Measurements from ENCODE around the gene CFP. TPM values are rescaled to one million over a fixed set of nuclear protein-coding genes. Genes with fewer than 3 reads are reported as not detected.
"Not testable (repeated sequence)": the region's sequence is repeated elsewhere in the genome, so short reads cannot be mapped to it uniquely, and the experiment has no call there.

Gene CFP
- polyA plus RNA-seq, 1 of the 3 experiments (the other 2 are of a cell fraction), result 0.03 TPM

- Histone ChIP-seq H3K27me3 (ENCODE audit: insufficient read depth) (peaks cover 4% of the 10 kb centered on the region; the same call in 1 of the 2 replicates), H3K79me2 (ENCODE audit: insufficient read depth) (no peaks in the 10 kb centered on the region), H3K9me2 (no peaks in the 10 kb centered on the region; the same call in 1 of the 2 replicates), H3F3A (replicated peaks; ENCODE audit: insufficient read depth) (no peaks in the 10 kb centered on the region), H2AFZ (ENCODE audit: low read depth) (no peak overlapping the region), H3K9me3 (no peaks in the 10 kb centered on the region), H3K9ac (no peak overlapping the region), H3K4me3 (ENCODE audit: low read depth in 2 of 2, low read length in 1 of 2) (no peak overlapping the region), H4K20me1 (ENCODE audit: insufficient read depth) (no peaks in the 10 kb centered on the region), H3K27ac (ENCODE audit: low read depth in 2 of 2, low read length in 1 of 2) (no peak overlapping the region), H3K4me2 (no peak overlapping the region), H3K36me3 (replicated peaks in 1 of 2; ENCODE audit: control insufficient read depth in 1 of 2, insufficient read depth in 2 of 2, low read length in 1 of 2) (no peaks in the 10 kb centered on the region), H3K4me1 (ENCODE audit: control insufficient read depth in 1 of 2, insufficient read depth in 2 of 2, low read depth in 1 of 2, low read length in 1 of 2) (no peaks in the 10 kb centered on the region)
- WGBS (ENCODE audit: low lambda C conversion rate), result 27% methylated on average over 5 of the region's 5 CpGs
- DNase-seq, result no peak
- ChIA-PET POLR2A (no interaction called here), CTCF (interaction anchor here (1.7 kb wide), 1 partner anchor 15 kb away, joined by 4 read pairs; no protein-coding TSS in a partner anchor)
- TF ChIP-seq SIN3A (IDR thresholded peaks at IDR 0.05; ENCODE audit: borderline replicate concordance, low read depth, low read length) (no peak), GATA2 (CRISPR knock-in tag; IDR thresholded peaks at IDR 0.05) (no peak), GABPA (IDR thresholded peaks at IDR 0.05; ENCODE audit: low read depth) (no peak), FOXM1 (IDR thresholded peaks at IDR 0.05; ENCODE audit: low read depth) (no peak), REST (IDR thresholded peaks at IDR 0.05; ENCODE audit: low read depth, low read length) (no peak), MAX (IDR thresholded peaks at IDR 0.05; ENCODE audit: low read depth) (no peak), NRF1 (IDR thresholded peaks at IDR 0.05; ENCODE audit: low read depth, low read length) (no peak), FOSL2 (IDR thresholded peaks at IDR 0.05; ENCODE audit: borderline replicate concordance, low read depth) (no peak), CTCF (IDR thresholded peaks at IDR 0.05) (no peak), TEAD4 (IDR thresholded peaks at IDR 0.05; ENCODE audit: borderline replicate concordance, insufficient read depth) (no peak), MEF2A (IDR thresholded peaks at IDR 0.05; ENCODE audit: borderline replicate concordance, low read depth) (no peak), IRF3 (IDR thresholded peaks at IDR 0.05; ENCODE audit: low read depth, low read length) (no peak), FOXJ3 (CRISPR knock-in tag; IDR thresholded peaks at IDR 0.05) (no peak), CHD2 (IDR thresholded peaks at IDR 0.05; ENCODE audit: low read length, partially characterized antibody) (no peak), NFIC (IDR thresholded peaks at IDR 0.05; ENCODE audit: borderline replicate concordance) (no peak), EZH2phosphoT487 (IDR thresholded peaks at IDR 0.05; ENCODE audit: borderline replicate concordance, low read depth) (no peak), YY1 (IDR thresholded peaks at IDR 0.05; ENCODE audit: low read depth) (no peak), RCOR1 (IDR thresholded peaks at IDR 0.05; ENCODE audit: low read length) (no peak), RXRA (IDR thresholded peaks at IDR 0.05; ENCODE audit: borderline replicate concordance, low read depth) (no peak)
Measured at GRCh38 chrX:47674776-47675175, 45.0 kb upstream of the CFP start.

- CTCF ChIA-PET, result not testable (repeated sequence)
- 49% methylated on average over 4 of the region's 4 CpGs for WGBS (ENCODE audit: low lambda C conversion rate)
Measured at GRCh38 chrX:47665797-47666196, 36.1 kb upstream of the CFP start.

More at GRCh38 chrX:47665797-47666196, 36.1 kb upstream of the CFP start:
- H2AFZ ChIP-seq (ENCODE audit: low read depth); H3F3A ChIP-seq (replicated peaks; ENCODE audit: insufficient read depth); H3K4me2 ChIP-seq; H4K20me1 ChIP-seq (ENCODE audit: insufficient read depth); H3K27ac ChIP-seq (ENCODE audit: low read depth in 2 of 2, low read length in 1 of 2); H3K4me3 ChIP-seq (ENCODE audit: low read depth in 2 of 2, low read length in 1 of 2); H3K27me3 ChIP-seq (ENCODE audit: insufficient read depth); H3K4me1 ChIP-seq (ENCODE audit: control insufficient read depth in 1 of 2, insufficient read depth in 2 of 2, low read depth in 1 of 2, low read length in 1 of 2); H3K79me2 ChIP-seq (ENCODE audit: insufficient read depth); H3K9me3 ChIP-seq; DNase-seq; H3K9ac ChIP-seq; H3K9me2 ChIP-seq; POLR2A ChIA-PET; H3K36me3 ChIP-seq (replicated peaks in 1 of 2; ENCODE audit: control insufficient read depth in 1 of 2, insufficient read depth in 2 of 2, low read length in 1 of 2): not testable (repeated sequence)
